NCI-H2107 (cell line): ENCODE data around the gene ADGRD1.

Source experiments
- DNase-seq: peaks from one replicate; lab custom pipeline; 2025; lab: John Stamatoyannopoulos, UW

The ADGRD1 gene

DNA sequence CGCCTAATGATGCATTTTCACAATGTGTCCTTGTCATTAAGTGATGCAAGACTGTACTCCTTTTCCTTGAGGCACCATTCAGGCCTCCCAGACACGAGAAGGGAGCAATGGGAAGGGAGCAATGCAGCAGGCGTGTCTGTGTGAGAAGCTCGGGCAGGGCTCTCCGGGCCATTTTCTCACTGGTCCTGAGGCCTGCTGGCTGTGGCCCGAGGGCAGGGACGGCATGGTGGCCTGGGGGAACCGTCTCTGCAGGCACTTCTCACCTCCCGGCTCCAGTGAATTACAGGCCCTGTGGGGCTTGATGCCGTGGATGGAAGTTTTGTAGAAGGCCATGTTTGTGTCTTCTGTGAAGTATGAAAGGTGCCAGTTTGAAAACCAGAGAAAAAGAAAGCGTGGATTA lies 71.0 kb downstream of the ADGRD1 start:
- DNase-seq, result no peak

- no peak for DNase-seq
These were observed 71.5 kb downstream of the ADGRD1 start for GRCh38 chr12:131025234-131025633.

DNA sequence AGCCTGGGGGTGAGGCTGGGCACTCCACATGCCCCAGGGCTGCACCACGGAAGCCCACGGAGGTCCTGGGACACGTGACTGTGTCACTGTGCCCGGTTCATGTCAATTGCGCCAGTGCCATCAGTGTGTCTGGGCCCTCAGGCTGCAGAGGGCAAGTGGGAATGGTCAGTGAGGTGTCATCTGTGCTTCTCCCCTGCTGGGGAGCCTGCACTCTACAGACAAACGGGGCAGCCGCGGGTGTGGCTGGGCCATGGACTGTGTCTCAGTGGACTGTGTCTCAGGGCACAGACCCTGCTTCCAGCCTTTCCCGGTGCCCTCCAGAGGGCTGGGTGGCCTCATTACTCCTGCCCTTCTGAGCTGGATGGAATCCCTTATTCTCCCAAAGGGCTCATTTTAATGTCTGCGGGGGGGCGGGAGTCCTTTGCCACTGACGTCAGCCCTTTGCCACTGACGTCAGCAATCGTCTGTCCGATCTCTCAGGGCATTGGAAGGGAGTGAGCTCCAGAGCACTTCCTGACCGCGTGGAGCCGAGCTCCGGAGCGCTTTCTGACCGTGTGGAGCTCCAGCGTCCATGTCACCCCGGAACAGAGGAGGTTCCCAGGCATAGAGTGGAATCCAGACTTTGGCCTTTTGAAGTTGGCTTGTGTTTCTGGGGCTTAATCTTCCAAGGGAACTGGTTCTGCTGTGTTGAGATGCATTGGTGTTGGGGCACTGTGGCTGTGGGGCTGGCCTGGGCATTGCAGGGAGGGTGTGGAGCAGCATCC lies 72.4 kb downstream of the ADGRD1 start:
- DNase-seq, result no peak

- DNase-seq, result no peak
These were observed 73.0 kb downstream of the ADGRD1 start for GRCh38 chr12:131026754-131027153.

- DNase-seq, result no peak
These were observed 73.6 kb downstream of the ADGRD1 start for GRCh38 chr12:131027264-131027663.

- no peak for DNase-seq
These were observed 74.3 kb downstream of the ADGRD1 start for GRCh38 chr12:131027876-131028586.

DNA sequence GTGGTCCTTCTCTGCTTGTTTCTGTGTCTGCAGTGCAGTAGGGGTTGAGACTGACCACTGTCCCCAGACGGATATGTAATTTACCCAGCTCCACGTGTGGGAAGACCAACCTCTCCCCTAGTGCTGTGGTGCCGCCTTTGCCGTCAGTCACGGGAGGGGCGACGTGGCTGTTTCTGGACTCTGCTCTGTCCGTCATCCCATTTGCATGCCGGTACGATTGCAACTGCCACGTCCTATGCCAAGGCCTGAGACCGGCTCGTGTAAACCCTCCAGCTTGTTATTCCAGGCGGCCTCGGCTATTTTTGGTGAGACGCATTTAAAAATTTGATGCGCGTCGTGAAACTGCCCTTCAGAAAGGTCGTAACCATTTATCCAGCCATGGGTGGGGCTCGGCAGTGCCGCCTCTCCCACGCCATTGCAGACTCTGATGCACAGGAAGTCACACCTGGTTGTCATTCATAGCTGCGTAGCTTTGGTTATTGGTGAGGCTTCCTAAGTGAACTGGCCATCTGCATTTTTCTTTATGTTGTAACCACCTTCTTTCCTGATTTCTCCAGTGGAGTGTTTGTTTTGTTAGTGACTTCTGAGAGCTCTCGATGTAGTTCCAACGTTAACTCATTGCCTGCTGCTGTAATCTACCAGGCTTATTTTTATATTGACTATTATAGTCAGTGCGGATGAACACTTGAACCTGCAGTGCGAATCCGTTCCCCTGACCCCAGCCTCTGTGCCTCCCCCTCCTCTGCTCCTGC lies 75.1 kb downstream of the ADGRD1 start:
- DNase-seq, result no peak

- no peak for DNase-seq
These were observed 77.0 kb downstream of the ADGRD1 start for GRCh38 chr12:131030472-131031328.

- no peak for DNase-seq
These were observed 78.5 kb downstream of the ADGRD1 start for GRCh38 chr12:131032082-131032750.

DNA sequence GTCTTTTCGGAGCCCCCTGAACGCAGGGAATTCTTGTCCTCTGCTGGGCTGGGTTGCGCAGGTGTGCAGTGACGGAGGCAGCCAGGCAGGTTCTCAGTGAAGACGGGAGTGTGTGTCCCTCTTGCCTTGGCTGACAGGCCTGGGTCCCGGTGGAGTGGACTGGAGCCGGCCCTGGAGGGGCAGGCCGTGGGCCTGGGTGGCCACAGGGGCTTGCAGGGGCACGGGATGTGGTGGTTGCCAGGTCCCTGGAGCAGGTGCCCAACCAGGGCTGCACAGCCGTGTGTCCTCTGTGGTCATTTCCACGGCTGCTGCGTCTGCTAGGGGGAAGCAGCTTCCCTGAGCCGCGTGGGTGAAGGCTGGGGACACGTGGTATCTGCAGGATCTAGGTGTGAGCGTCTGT lies 79.8 kb downstream of the ADGRD1 start:
- no peak for DNase-seq

GRCh38 chr12:131033886-131034482 lies 80.3 kb downstream of the ADGRD1 start:
- no peak for DNase-seq

DNA sequence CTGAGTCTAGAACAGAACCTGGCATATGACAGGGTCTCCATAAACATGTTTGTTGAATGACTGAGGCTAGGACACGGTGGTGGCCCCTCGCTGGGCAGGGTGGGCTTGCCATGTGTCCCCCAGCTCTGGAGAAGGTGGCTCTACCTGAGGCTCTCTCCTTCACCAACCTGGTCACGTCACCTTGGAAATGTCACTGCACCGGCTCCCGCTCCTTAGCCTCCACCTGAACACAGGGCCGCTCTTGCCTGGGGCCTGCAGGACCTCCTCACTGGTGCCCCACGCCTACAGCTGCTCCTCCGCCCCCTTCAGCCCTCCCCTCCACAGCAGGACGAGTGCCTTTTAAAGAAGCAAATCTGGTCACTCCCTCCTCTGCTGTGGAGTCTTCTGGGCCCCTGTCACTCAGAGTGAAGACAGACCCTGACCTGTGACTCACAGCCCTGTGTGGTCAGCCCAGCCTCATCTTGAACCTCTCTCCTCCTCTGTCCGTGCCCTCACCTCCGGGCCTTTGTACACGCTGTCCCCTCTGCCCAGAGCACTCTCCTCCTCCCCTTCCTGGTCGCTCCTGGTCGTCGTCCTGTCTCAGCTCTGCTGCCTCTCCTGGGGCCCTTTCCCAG lies 81.0 kb downstream of the ADGRD1 start:
- no peak for DNase-seq

GRCh38 chr12:131035245-131035681 lies 81.6 kb downstream of the ADGRD1 start:
- DNase-seq, result no peak

DNA sequence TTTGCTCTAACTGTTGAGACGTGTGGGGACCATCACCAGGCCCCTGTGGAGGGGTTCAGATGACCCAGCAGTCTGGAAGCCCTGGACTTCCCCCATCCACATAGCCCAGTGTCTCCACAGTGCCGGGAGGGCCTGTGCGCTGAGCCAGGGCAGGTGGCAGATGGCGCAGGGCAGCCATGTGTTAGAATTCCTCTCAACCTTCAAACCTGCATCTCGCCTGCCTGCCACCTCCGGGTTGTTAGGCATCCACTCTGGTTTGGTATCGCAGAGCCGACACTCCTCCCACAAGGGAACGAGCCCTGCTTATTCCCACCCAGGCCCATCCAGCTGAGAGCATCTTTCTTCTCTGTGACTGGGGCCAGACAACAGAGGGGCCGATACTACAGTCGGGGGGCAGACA lies 84.5 kb downstream of the ADGRD1 start:
- no peak for DNase-seq

- no peak for DNase-seq
These were observed 85.5 kb downstream of the ADGRD1 start for GRCh38 chr12:131038961-131039950.

GRCh38 chr12:131040491-131040890 lies 86.8 kb downstream of the ADGRD1 start:
- no peak for DNase-seq

GRCh38 chr12:131041216-131041967 lies 87.7 kb downstream of the ADGRD1 start:
- DNase-seq, result no peak
